ENCODE measurements around the gene SERP2.

Gene SERP2

GRCh38 chr13:44385847-44386246 is 12.2 kb downstream of the SERP2 start:
- no peaks in the 10 kb centered on the region for H3K27me3 ChIP-seq (ENCODE audit: control insufficient read depth in 3 of 3, insufficient read depth in 3 of 3, low read depth in 1 of 3, low read length in 3 of 3)
- no peak overlapping the region for H2AK5ac ChIP-seq (ENCODE audit: low read depth, low read length)
- H3K4me1 ChIP-seq (ENCODE audit: control insufficient read depth in 2 of 2, insufficient read depth in 1 of 2, low read depth in 1 of 2, low read length in 2 of 2), result peaks cover 14 to 20% of the 10 kb centered on the region in 2 donors
- no peak overlapping the region for H4K8ac ChIP-seq (ENCODE audit: low read depth, low read length)
- WGBS, 2 donors (ENCODE audit: extremely low coverage in 2 of 2, insufficient read length in 2 of 2, insufficient replicate concordance in 1 of 2), result no CpG with 5 or more reads among the region's 6 CpGs
- H3K9ac ChIP-seq (ENCODE audit: low read depth, low read length, poor library complexity), result no peak overlapping the region
- H2BK12ac ChIP-seq (ENCODE audit: low read length), result no peak overlapping the region
- H3K4me2 ChIP-seq (ENCODE audit: insufficient read depth, low read length, poor library complexity, severe bottlenecking), result no peak overlapping the region
- no peak overlapping the region for H2BK120ac ChIP-seq (ENCODE audit: low read depth, low read length)
- no peak overlapping the region for H3K4me3 ChIP-seq (ENCODE audit: low read length in 2 of 2)
- no peak for DNase-seq (ENCODE audit: low spot score)
- H3K9me3 ChIP-seq (replicated peaks in 1 of 2; ENCODE audit: control insufficient read depth in 2 of 2, insufficient read depth in 1 of 2, low read depth in 1 of 2, low read length in 2 of 2), result no peaks in the 10 kb centered on the region
- no peak overlapping the region for H2AFZ ChIP-seq (ENCODE audit: low read length)
- H4K91ac ChIP-seq (ENCODE audit: low read depth, low read length, poor library complexity), result no peak overlapping the region
- H3K18ac ChIP-seq (ENCODE audit: low read length), result peak overlapping the region; percentile 4
- no peak overlapping the region for H3K27ac ChIP-seq (replicated peaks; ENCODE audit: low read length)
- H3K14ac ChIP-seq (ENCODE audit: low read length), result no peak overlapping the region
- no peaks in the 10 kb centered on the region for H3K79me1 ChIP-seq (ENCODE audit: low read depth, low read length)
- no peak overlapping the region for H3K23ac ChIP-seq (ENCODE audit: low read depth, low read length, poor library complexity)
- H3K4ac ChIP-seq (ENCODE audit: low read length), result no peak overlapping the region
- no peaks in the 10 kb centered on the region for H3K36me3 ChIP-seq (replicated peaks in 1 of 2; ENCODE audit: control insufficient read depth in 2 of 2, insufficient read depth in 2 of 2, low read length in 2 of 2)
- H2BK15ac ChIP-seq (ENCODE audit: low read length), result peak overlapping the region; percentile 53
- no peak overlapping the region for H2BK5ac ChIP-seq (ENCODE audit: low read length)

GRCh38 chr13:44386913-44387556 is 13.4 kb downstream of the SERP2 start:
- no peak overlapping the region for H2BK5ac ChIP-seq (ENCODE audit: low read length)
- no peak overlapping the region for H2BK120ac ChIP-seq (ENCODE audit: low read depth, low read length)
- no peaks in the 10 kb centered on the region for H3K36me3 ChIP-seq (replicated peaks in 1 of 2; ENCODE audit: control insufficient read depth in 2 of 2, insufficient read depth in 2 of 2, low read length in 2 of 2)
- no peak overlapping the region for H3K23ac ChIP-seq (ENCODE audit: low read depth, low read length, poor library complexity)
- no peak overlapping the region for H4K8ac ChIP-seq (ENCODE audit: low read depth, low read length)
- peak overlapping the region; percentile 54 for H3K27ac ChIP-seq (replicated peaks; ENCODE audit: low read length)
- no peak overlapping the region for H2BK12ac ChIP-seq (ENCODE audit: low read length)
- peaks cover 14 to 20% of the 10 kb centered on the region in 2 donors for H3K4me1 ChIP-seq (ENCODE audit: control insufficient read depth in 2 of 2, insufficient read depth in 1 of 2, low read depth in 1 of 2, low read length in 2 of 2)
- H3K4me2 ChIP-seq (ENCODE audit: insufficient read depth, low read length, poor library complexity, severe bottlenecking), result no peak overlapping the region
- H3K4me3 ChIP-seq (ENCODE audit: low read length in 2 of 2), result no peak overlapping the region
- H3K9me3 ChIP-seq (replicated peaks in 1 of 2; ENCODE audit: control insufficient read depth in 2 of 2, insufficient read depth in 1 of 2, low read depth in 1 of 2, low read length in 2 of 2), result no peaks in the 10 kb centered on the region
- peak overlapping the region; percentile 80 for H2AFZ ChIP-seq (ENCODE audit: low read length)
- no peak overlapping the region for H3K14ac ChIP-seq (ENCODE audit: low read length)
- no peak overlapping the region for H2AK5ac ChIP-seq (ENCODE audit: low read depth, low read length)
- H3K4ac ChIP-seq (ENCODE audit: low read length), result no peak overlapping the region
- no peaks in the 10 kb centered on the region for H3K27me3 ChIP-seq (ENCODE audit: control insufficient read depth in 3 of 3, insufficient read depth in 3 of 3, low read depth in 1 of 3, low read length in 3 of 3)
- H3K9ac ChIP-seq (ENCODE audit: low read depth, low read length, poor library complexity), result no peak overlapping the region
- no CpG with 5 or more reads among the region's 7 CpGs for WGBS, 2 donors (ENCODE audit: extremely low coverage in 2 of 2, insufficient read length in 2 of 2, insufficient replicate concordance in 1 of 2)
- no peaks in the 10 kb centered on the region for H3K79me1 ChIP-seq (ENCODE audit: low read depth, low read length)
- no peak overlapping the region for H2BK15ac ChIP-seq (ENCODE audit: low read length)
- no peak overlapping the region for H4K91ac ChIP-seq (ENCODE audit: low read depth, low read length, poor library complexity)
- H3K18ac ChIP-seq (ENCODE audit: low read length), result no peak overlapping the region
- no peak for DNase-seq (ENCODE audit: low spot score)

GRCh38 chr13:44388427-44389059 is 14.9 kb downstream of the SERP2 start:
- no peak overlapping the region for H4K91ac ChIP-seq (ENCODE audit: low read depth, low read length, poor library complexity)
- no peak overlapping the region for H2BK12ac ChIP-seq (ENCODE audit: low read length)
- H3K18ac ChIP-seq (ENCODE audit: low read length), result peak overlapping the region; percentile 9
- H3K4ac ChIP-seq (ENCODE audit: low read length), result no peak overlapping the region
- H3K9ac ChIP-seq (ENCODE audit: low read depth, low read length, poor library complexity), result no peak overlapping the region
- no peak overlapping the region for H2BK120ac ChIP-seq (ENCODE audit: low read depth, low read length)
- H2AFZ ChIP-seq (ENCODE audit: low read length), result peak overlapping the region; percentile 73
- DNase-seq (ENCODE audit: low spot score), result no peak
- no peak overlapping the region for H2BK5ac ChIP-seq (ENCODE audit: low read length)
- H4K8ac ChIP-seq (ENCODE audit: low read depth, low read length), result no peak overlapping the region
- H3K9me3 ChIP-seq (replicated peaks in 1 of 2; ENCODE audit: control insufficient read depth in 2 of 2, insufficient read depth in 1 of 2, low read depth in 1 of 2, low read length in 2 of 2), result no peaks in the 10 kb centered on the region
- no peaks in the 10 kb centered on the region for H3K79me1 ChIP-seq (ENCODE audit: low read depth, low read length)
- no peak overlapping the region for H3K23ac ChIP-seq (ENCODE audit: low read depth, low read length, poor library complexity)
- no peak overlapping the region for H3K14ac ChIP-seq (ENCODE audit: low read length)
- H3K27ac ChIP-seq (replicated peaks; ENCODE audit: low read length), result peak overlapping the region; percentile 25
- peaks cover 14 to 20% of the 10 kb centered on the region in 2 donors for H3K4me1 ChIP-seq (ENCODE audit: control insufficient read depth in 2 of 2, insufficient read depth in 1 of 2, low read depth in 1 of 2, low read length in 2 of 2)
- H2AK5ac ChIP-seq (ENCODE audit: low read depth, low read length), result no peak overlapping the region
- H3K27me3 ChIP-seq (ENCODE audit: control insufficient read depth in 3 of 3, insufficient read depth in 3 of 3, low read depth in 1 of 3, low read length in 3 of 3), result no peaks in the 10 kb centered on the region
- no peak overlapping the region for H3K4me2 ChIP-seq (ENCODE audit: insufficient read depth, low read length, poor library complexity, severe bottlenecking)
- no peaks in the 10 kb centered on the region for H3K36me3 ChIP-seq (replicated peaks in 1 of 2; ENCODE audit: control insufficient read depth in 2 of 2, insufficient read depth in 2 of 2, low read length in 2 of 2)
- H3K4me3 ChIP-seq (ENCODE audit: low read length in 2 of 2), result no peak overlapping the region
- H2BK15ac ChIP-seq (ENCODE audit: low read length), result no peak overlapping the region
- no CpG with 5 or more reads among the region's 7 CpGs for WGBS, 2 donors (ENCODE audit: extremely low coverage in 2 of 2, insufficient read length in 2 of 2, insufficient replicate concordance in 1 of 2)

GRCh38 chr13:44389060-44389666 is 15.5 kb downstream of the SERP2 start:
- H4K8ac ChIP-seq (ENCODE audit: low read depth, low read length), result no peak overlapping the region
- no CpG with 5 or more reads among the region's 4 CpGs for WGBS, 2 donors (ENCODE audit: extremely low coverage in 2 of 2, insufficient read length in 2 of 2, insufficient replicate concordance in 1 of 2)
- no peak overlapping the region for H3K4me3 ChIP-seq (ENCODE audit: low read length in 2 of 2)
- no peak overlapping the region for H2AK5ac ChIP-seq (ENCODE audit: low read depth, low read length)
- no peaks in the 10 kb centered on the region for H3K27me3 ChIP-seq (ENCODE audit: control insufficient read depth in 3 of 3, insufficient read depth in 3 of 3, low read depth in 1 of 3, low read length in 3 of 3)
- H3K36me3 ChIP-seq (replicated peaks in 1 of 2; ENCODE audit: control insufficient read depth in 2 of 2, insufficient read depth in 2 of 2, low read length in 2 of 2), result no peaks in the 10 kb centered on the region
- H4K91ac ChIP-seq (ENCODE audit: low read depth, low read length, poor library complexity), result no peak overlapping the region
- peak overlapping the region; percentile 73 for H2AFZ ChIP-seq (ENCODE audit: low read length)
- H3K18ac ChIP-seq (ENCODE audit: low read length), result no peak overlapping the region
- H3K4me2 ChIP-seq (ENCODE audit: insufficient read depth, low read length, poor library complexity, severe bottlenecking), result no peak overlapping the region
- H3K9me3 ChIP-seq (replicated peaks in 1 of 2; ENCODE audit: control insufficient read depth in 2 of 2, insufficient read depth in 1 of 2, low read depth in 1 of 2, low read length in 2 of 2), result no peaks in the 10 kb centered on the region
- no peak overlapping the region for H3K9ac ChIP-seq (ENCODE audit: low read depth, low read length, poor library complexity)
- H2BK15ac ChIP-seq (ENCODE audit: low read length), result no peak overlapping the region
- no peak overlapping the region for H2BK120ac ChIP-seq (ENCODE audit: low read depth, low read length)
- no peak overlapping the region for H3K23ac ChIP-seq (ENCODE audit: low read depth, low read length, poor library complexity)
- H3K27ac ChIP-seq (replicated peaks; ENCODE audit: low read length), result no peak overlapping the region
- H2BK12ac ChIP-seq (ENCODE audit: low read length), result no peak overlapping the region
- H2BK5ac ChIP-seq (ENCODE audit: low read length), result no peak overlapping the region
- no peak overlapping the region for H3K4ac ChIP-seq (ENCODE audit: low read length)
- H3K79me1 ChIP-seq (ENCODE audit: low read depth, low read length), result no peaks in the 10 kb centered on the region
- peaks cover 11 to 19% of the 10 kb centered on the region in 2 donors for H3K4me1 ChIP-seq (ENCODE audit: control insufficient read depth in 2 of 2, insufficient read depth in 1 of 2, low read depth in 1 of 2, low read length in 2 of 2)
- DNase-seq (ENCODE audit: low spot score), result no peak
- H3K14ac ChIP-seq (ENCODE audit: low read length), result no peak overlapping the region

All from neuronal stem cell (in vitro differentiated cells).